Pancreas (tissue), 10 donors: ENCODE measurements around the gene TTC9C. TPM values are rescaled to one million over a fixed set of nuclear protein-coding genes. Genes with fewer than 3 reads are reported as not detected.
"Not testable (repeated sequence)": the region's sequence is repeated elsewhere in the genome, so short reads cannot be mapped to it uniquely, and the experiment has no call there.

Source experiments
- ATAC-seq, 4 donors: fragments of 200-7000 bp; cut with Tn5 transposase; one replicate each; pipeline versions ENCODE4 v1.8.0 to v1.9.1; 2020; ENCODE audit warnings: mild to moderate bottlenecking in 4 of 4, moderate library complexity in 4 of 4
- DNase-seq, 6 donors: peaks; one replicate each; pipeline ENCODE4 v3.0.0-alpha.2; 2020
- FAIRE-seq: peaks from 2 replicates; lab custom pipeline; 2012; peaks lifted over from hg19 to GRCh38; lab: Jason Lieb, UNC
- H3K27ac ChIP-seq, 4 donors: fragments of 200-600 bp; sonication (generic); 1 replicate in 3 of 4; 2 replicates in 1 of 4; pipeline versions ENCODE4 v1.5.0 to v1.8.0; 2020
- H3K27me3 ChIP-seq, 4 donors: fragments of 200-600 bp; one replicate each; pipeline ENCODE4 v1.8.0; 2021
- H3K36me3 ChIP-seq, 3 donors: fragments of 200-600 bp; sonication (generic) in 1 of 3; one replicate each; pipeline versions ENCODE4 v1.5.0 to v1.8.0; 2020 to 2021
- H3K4me1 ChIP-seq, 3 donors: fragments of 200-600 bp; one replicate each; pipeline ENCODE4 v1.8.0; 2021
- H3K4me3 ChIP-seq, 4 donors: fragments of 200-600 bp; sonication (generic) in 2 of 4; one replicate each; pipeline versions ENCODE4 v1.5.0 to v1.8.0; 2020 to 2021
- H3K9me3 ChIP-seq, 4 donors: fragments of 200-600 bp; one replicate each; pipeline ENCODE4 v1.8.0; 2021
- WGBS, 2 donors: extraction: QIAGEN DNeasy Blood & Tissue Kit; methylation state at CpG; one replicate each; pipeline ENCODE4 v1.1.7; 2013; 5-methylcytosine and 5-hydroxymethylcytosine counted together
- intact Hi-C, 3 donors: fragments of 100-400 bp; cut with DNase I; formaldehyde crosslinking; loops; one replicate each; pipeline versions ENCODE4 v1.11.1 to v1.14.2; 2022
- polyA plus RNA-seq, 2 donors: library from polyadenylated mRNA; stranded (reverse); fragments of 200-250 nt; gene quantifications; one replicate each; pipeline ENCODE4 v1.2.3, GENCODE V29; 2013
- total RNA-seq, 6 donors: library from RNA; stranded (reverse); fragmentation: NEBNext Ultra II Directional in 4 of 6; extraction: Animal tissue kit (Norgen Biotek cat#: 25700) in 4 of 6; gene quantifications; one replicate each; pipeline versions ENCODE4 v1.2.1 to v1.2.4, GENCODE V29; 2021 to 2023
- TF ChIP-seq, protein P1 (sequence below), 4 donors: fragments of 200-600 bp; sonication (generic) in 3 of 4; IDR thresholded peaks; one replicate each; pipeline versions ENCODE4 v1.5.0 to v1.8.0; 2021; ENCODE audit warnings: antibody characterized with exemption in 4 of 4
- donor health status: healthy with polysubstance abuse.
- donor health status: DM: no; HTN: no; CAD: no; lungs with moderate emphysema.
- donor health status: DM: no; HTN: no; CAD: no.
- donor health status: control.
- donor health status: control.
- donor health status: Bipolar disorder and iron deficiency.
- donor health status: DM: yes; HTN: yes; CAD: no.
- donor health status: DM: no; HTN: no; CAD: no.
- donor health status: DM: no; HTN: no; CAD: no.
- donor health status: DM: yes; HTN: yes; CAD: no.

Gene TTC9C
- total and polyA plus RNA-seq, 8 donors, result 7.6 to 20.3 (median 11.7) TPM

DNA sequence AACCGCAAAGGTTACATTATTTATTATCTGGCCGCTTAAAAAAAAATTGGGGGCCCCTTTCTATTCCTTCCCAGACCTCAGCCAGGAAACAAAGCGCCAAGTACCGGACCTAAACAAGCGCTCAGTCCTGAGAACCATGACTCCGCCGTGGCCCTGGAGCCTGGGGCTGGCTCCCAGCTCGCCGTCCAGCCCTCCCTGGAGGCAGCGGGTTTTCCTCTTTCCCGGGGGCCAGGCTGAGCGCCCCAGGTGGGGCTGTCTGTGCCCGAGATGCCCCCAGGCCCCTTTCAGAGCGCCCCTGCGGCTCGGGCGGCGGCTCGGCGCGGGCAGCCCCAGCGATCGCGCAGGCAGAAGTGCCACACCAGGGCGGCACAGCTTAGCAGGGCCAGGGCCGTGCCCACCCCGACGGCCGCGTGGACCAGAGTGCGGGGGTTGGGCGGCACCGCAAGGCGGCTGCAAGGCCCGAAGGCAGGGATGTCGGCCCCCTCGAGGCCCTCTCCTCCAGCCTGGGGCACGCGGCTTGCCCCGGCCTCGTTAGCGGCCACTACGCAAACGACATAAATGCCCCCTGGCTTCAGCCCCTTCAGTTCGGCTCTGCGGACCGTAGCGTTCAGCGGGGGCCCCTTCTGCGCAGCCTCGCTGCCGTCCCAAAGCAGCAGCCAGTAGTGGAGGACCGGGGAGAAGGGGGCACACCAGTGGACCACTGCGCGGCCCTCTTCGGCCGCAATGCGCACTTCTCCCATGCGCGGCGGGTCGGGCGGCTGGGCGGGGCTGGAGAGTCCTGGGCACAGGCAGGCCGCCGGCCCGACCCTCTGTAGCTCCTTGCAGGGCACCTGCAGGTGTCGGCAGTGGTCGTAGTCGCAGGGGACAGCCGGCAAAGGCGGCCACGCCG, 40.5 kb upstream of the TTC9C start:
- H3K9me3 ChIP-seq, result no peaks in the 10 kb centered on the region
- no peaks in the 10 kb centered on the region for H3K27me3 ChIP-seq
- FAIRE-seq (no peak), DNase-seq (no peak), ATAC-seq (peak in 2 of 4 donors; percentile 23 to 28)
- no peak overlapping the region for H3K27ac ChIP-seq
- 45 to 46% methylated on average over 74 of the region's 74 CpGs for WGBS, 2 donors
- intact Hi-C loops, result no loop called here
- H3K36me3 ChIP-seq, result peaks cover 0 to 13% (median 0%) of the 10 kb centered on the region in 3 donors
- peak overlapping the region in 1 of 4 donors; percentile 18 for H3K4me3 ChIP-seq
- TF ChIP-seq, protein P1, sequence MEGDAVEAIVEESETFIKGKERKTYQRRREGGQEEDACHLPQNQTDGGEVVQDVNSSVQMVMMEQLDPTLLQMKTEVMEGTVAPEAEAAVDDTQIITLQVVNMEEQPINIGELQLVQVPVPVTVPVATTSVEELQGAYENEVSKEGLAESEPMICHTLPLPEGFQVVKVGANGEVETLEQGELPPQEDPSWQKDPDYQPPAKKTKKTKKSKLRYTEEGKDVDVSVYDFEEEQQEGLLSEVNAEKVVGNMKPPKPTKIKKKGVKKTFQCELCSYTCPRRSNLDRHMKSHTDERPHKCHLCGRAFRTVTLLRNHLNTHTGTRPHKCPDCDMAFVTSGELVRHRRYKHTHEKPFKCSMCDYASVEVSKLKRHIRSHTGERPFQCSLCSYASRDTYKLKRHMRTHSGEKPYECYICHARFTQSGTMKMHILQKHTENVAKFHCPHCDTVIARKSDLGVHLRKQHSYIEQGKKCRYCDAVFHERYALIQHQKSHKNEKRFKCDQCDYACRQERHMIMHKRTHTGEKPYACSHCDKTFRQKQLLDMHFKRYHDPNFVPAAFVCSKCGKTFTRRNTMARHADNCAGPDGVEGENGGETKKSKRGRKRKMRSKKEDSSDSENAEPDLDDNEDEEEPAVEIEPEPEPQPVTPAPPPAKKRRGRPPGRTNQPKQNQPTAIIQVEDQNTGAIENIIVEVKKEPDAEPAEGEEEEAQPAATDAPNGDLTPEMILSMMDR (IDR thresholded peaks at IDR 0.05), result no peak
- H3K4me1 ChIP-seq, result no peaks in the 10 kb centered on the region

DNA sequence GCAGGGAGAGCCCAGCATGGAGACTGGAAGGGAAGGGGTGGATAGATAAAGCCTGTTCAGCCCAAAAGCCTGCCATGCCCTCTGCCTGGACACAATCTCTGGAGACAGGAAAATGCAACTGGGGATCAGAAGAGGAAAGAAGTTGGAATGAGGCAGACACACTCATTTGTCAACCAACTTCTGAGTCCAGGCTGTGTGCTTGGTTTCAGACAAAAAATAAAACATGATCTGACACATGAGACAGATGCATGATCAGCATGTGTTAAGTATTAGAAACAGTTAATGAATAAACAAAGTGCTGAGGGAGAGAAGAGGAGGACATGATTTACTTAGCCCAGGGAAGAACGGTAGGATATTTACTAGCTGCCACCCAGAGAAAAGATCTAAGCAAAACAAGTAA, 39.8 kb upstream of the TTC9C start:
- peaks cover 0 to 18% (median 0%) of the 10 kb centered on the region in 3 donors for H3K36me3 ChIP-seq
- WGBS, 2 donors, result 11 to 19% methylated on average over 1 of the region's 1 CpG
- TF ChIP-seq, protein P1 (IDR thresholded peaks at IDR 0.05), result no peak
- H3K27me3 ChIP-seq, result no peaks in the 10 kb centered on the region
- H3K27ac ChIP-seq, result no peak overlapping the region
- intact Hi-C loops, result no loop called here
- ATAC-seq (no peak), DNase-seq (no peak), FAIRE-seq (no peak)
- no peaks in the 10 kb centered on the region for H3K9me3 ChIP-seq
- H3K4me3 ChIP-seq, result no peak overlapping the region
- no peaks in the 10 kb centered on the region for H3K4me1 ChIP-seq

DNA sequence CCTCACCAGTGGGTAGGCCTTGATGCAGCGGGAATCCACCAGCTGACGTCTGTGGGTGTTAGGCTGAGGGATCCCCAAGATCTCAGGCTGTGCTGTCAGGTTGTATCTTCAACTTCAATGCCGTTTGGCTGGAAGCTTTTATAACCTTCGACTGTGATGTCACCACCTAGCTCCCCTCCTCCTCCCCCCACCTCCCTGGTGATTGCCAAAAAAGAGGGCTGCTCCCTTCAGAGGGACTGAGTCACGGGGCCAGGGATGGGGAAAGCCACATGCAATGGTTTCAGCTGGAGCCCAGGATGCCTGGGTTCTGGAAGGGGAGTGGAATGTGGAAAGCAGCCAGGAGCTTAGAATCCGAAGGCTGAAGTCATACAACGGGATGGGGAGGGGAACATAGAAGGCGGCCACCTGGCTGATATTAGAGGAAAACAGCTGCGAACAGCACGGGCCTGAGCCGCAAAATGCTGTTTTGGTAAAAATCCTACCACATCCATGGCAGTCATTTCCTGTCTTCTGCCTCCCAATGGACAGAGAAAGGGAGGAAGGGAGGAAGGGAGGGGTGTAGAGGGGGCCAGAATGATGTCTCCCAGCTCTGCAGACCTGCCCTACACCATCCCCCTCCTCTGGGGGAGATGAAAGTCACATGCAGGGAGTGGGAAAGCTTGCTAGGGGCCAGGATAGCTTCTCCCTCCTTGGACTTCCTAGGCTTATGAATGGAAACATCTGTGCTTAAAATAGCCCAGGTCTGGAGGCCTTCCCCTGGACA, 38.7 kb upstream of the TTC9C start, which contains the start of gene LRRN4CL:
Gene LRRN4CL, minus strand, starts transcription at position 110 of the 763 bp plus-strand sequence. CDS start 1,022 bp downstream, outside the sequence.
- 52 to 54% methylated on average over 11 of the region's 11 CpGs for WGBS, 2 donors
- Histone ChIP-seq H3K27ac (no peak within 1 kb of the TSS), H3K9me3 (no peaks in the 10 kb centered on the region), H3K4me1 (no peaks in the 10 kb centered on the region), H3K4me3 (no peak within 1 kb of the TSS), H3K27me3 (no peaks in the 10 kb centered on the region), H3K36me3 (peaks cover 0 to 18% (median 0%) of the 10 kb centered on the region in 3 donors)
- intact Hi-C loops, result loop anchor here in 1 of 3 donors (10.0 kb wide), 1 partner anchor 295 kb away; no protein-coding TSS in a partner anchor
- peak in 1 of 6 donors; percentile 45 for DNase-seq
- no peak for FAIRE-seq
- TF ChIP-seq, protein P1 (IDR thresholded peaks at IDR 0.05), result no peak
- peak; percentile 31 to 70 (median 68) for ATAC-seq

DNA sequence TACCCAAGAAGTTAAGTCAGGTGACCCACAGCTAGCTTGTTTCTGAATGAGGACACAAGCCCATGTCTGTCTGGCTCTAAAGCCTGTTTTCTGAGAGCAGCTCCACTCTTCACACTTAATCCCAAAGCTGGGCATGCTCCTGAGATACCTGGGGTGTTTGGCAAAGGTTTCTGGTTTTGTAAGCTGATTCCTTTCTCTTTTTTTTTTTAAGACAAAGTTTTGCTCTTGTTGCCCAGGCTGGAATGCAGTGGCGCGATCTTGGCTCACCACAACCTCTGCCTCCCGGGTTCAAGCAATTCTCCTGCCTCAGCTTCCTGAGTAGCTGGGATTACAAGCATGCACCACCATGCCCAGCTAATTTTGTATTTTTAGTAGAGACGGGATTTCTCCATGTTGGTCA, 34.7 kb upstream of the TTC9C start:
- H3K27me3 ChIP-seq, FAIRE-seq, H3K27ac ChIP-seq, ATAC-seq, H3K4me3 ChIP-seq, H3K4me1 ChIP-seq, DNase-seq, H3K9me3 ChIP-seq: not testable (repeated sequence)
- peaks cover 0 to 18% (median 0%) of the 10 kb centered on the region in 3 donors for H3K36me3 ChIP-seq
- 82 to 96% methylated on average over 3 to 4 of the region's 4 CpGs for whole genome bisulfite sequencing, 2 donors
- intact Hi-C loops, result loop anchor here in 1 of 3 donors (10.0 kb wide), 1 partner anchor 299 kb away; no protein-coding TSS in a partner anchor
